ENCODE data around the gene EIF6. TPM values are rescaled to one million over a fixed set of nuclear protein-coding genes. Genes with fewer than 3 reads are reported as not detected.

EIF6 gene
- total and polyA plus RNA-seq, 4 donors, result 60.8 to 160 (median 106) TPM

- Histone ChIP-seq H3K9ac (ENCODE audit: low read depth in 1 of 2, low read length in 2 of 2) (no peak overlapping the region), H3K9me3 (ENCODE audit: control insufficient read depth in 4 of 4, low read length in 3 of 4) (no peaks in the 10 kb centered on the region), H3K27ac (ENCODE audit: low read depth in 1 of 2, low read length in 2 of 2) (no peak overlapping the region), H3K27me3 (ENCODE audit: control insufficient read depth in 4 of 4, insufficient read depth in 4 of 4, low read length in 3 of 4) (no peaks in the 10 kb centered on the region), H3K4me3 (ENCODE audit: low read depth in 1 of 3, low read length in 3 of 3) (no peak overlapping the region), H3K4me1 (ENCODE audit: control insufficient read depth in 4 of 4, insufficient read depth in 4 of 4, low read length in 3 of 4) (no peaks in the 10 kb centered on the region), H3K36me3 (ENCODE audit: control insufficient read depth in 4 of 4, insufficient read depth in 3 of 4, low read depth in 1 of 4, low read length in 3 of 4) (no peaks in the 10 kb centered on the region)
- WGBS, result 85% methylated on average over 8 of the region's 8 CpGs
- no peak for DNase-seq (ENCODE audit: low spot score)
- TF ChIP-seq EGR1 (IDR thresholded peaks at IDR 0.05; ENCODE audit: low read depth in 2 of 2) (no peak), TAF1 (conservative IDR thresholded peaks at IDR 0.05) (no peak)
Observed at GRCh38 chr20:35295058-35295457, 10.5 kb upstream of the EIF6 start.

DNA sequence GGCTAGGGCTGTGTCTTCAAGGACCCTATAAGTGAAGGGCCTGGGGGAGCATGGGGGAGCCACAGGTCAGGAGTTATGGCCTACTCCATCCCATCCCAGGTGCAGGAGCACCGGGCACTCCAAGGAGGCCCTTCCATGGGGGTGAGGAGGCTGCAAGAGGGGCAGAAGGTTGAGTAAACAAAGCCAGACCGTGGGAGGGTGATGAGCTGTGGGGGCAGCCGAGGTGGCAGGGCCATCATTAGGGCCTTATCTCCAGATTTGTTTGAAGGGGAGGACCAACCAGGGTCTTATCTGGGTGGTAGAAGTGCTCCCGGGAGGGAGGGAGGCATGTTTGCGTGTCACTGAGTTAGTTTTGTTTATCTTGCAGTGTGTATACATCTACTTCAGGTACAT lies 9.7 kb upstream of the EIF6 start:
- H3K36me3 ChIP-seq (ENCODE audit: control insufficient read depth in 4 of 4, insufficient read depth in 3 of 4, low read depth in 1 of 4, low read length in 3 of 4), result no peaks in the 10 kb centered on the region
- H3K4me1 ChIP-seq (ENCODE audit: control insufficient read depth in 4 of 4, insufficient read depth in 4 of 4, low read length in 3 of 4), result no peaks in the 10 kb centered on the region
- H3K4me3 ChIP-seq (ENCODE audit: low read depth in 1 of 3, low read length in 3 of 3), result no peak overlapping the region
- no peaks in the 10 kb centered on the region for H3K27me3 ChIP-seq (ENCODE audit: control insufficient read depth in 4 of 4, insufficient read depth in 4 of 4, low read length in 3 of 4)
- 65% methylated on average over 5 of the region's 5 CpGs for WGBS
- no peak for TF ChIP-seq HNF4G (IDR thresholded peaks at IDR 0.05)
- TF ChIP-seq FOXA1 (IDR thresholded peaks at IDR 0.05), result no peak
- TF ChIP-seq HNF4A (conservative IDR thresholded peaks at IDR 0.05), result no peak
- TF ChIP-seq, protein P1, sequence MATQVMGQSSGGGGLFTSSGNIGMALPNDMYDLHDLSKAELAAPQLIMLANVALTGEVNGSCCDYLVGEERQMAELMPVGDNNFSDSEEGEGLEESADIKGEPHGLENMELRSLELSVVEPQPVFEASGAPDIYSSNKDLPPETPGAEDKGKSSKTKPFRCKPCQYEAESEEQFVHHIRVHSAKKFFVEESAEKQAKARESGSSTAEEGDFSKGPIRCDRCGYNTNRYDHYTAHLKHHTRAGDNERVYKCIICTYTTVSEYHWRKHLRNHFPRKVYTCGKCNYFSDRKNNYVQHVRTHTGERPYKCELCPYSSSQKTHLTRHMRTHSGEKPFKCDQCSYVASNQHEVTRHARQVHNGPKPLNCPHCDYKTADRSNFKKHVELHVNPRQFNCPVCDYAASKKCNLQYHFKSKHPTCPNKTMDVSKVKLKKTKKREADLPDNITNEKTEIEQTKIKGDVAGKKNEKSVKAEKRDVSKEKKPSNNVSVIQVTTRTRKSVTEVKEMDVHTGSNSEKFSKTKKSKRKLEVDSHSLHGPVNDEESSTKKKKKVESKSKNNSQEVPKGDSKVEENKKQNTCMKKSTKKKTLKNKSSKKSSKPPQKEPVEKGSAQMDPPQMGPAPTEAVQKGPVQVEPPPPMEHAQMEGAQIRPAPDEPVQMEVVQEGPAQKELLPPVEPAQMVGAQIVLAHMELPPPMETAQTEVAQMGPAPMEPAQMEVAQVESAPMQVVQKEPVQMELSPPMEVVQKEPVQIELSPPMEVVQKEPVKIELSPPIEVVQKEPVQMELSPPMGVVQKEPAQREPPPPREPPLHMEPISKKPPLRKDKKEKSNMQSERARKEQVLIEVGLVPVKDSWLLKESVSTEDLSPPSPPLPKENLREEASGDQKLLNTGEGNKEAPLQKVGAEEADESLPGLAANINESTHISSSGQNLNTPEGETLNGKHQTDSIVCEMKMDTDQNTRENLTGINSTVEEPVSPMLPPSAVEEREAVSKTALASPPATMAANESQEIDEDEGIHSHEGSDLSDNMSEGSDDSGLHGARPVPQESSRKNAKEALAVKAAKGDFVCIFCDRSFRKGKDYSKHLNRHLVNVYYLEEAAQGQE (IDR thresholded peaks at IDR 0.05), result no peak
- DNase-seq (ENCODE audit: low spot score), result no peak
- no peaks in the 10 kb centered on the region for H3K9me3 ChIP-seq (ENCODE audit: control insufficient read depth in 4 of 4, low read length in 3 of 4)
- H3K9ac ChIP-seq (ENCODE audit: low read depth in 1 of 2, low read length in 2 of 2), result no peak overlapping the region
- no peak overlapping the region for H3K27ac ChIP-seq (ENCODE audit: low read depth in 1 of 2, low read length in 2 of 2)

DNA sequence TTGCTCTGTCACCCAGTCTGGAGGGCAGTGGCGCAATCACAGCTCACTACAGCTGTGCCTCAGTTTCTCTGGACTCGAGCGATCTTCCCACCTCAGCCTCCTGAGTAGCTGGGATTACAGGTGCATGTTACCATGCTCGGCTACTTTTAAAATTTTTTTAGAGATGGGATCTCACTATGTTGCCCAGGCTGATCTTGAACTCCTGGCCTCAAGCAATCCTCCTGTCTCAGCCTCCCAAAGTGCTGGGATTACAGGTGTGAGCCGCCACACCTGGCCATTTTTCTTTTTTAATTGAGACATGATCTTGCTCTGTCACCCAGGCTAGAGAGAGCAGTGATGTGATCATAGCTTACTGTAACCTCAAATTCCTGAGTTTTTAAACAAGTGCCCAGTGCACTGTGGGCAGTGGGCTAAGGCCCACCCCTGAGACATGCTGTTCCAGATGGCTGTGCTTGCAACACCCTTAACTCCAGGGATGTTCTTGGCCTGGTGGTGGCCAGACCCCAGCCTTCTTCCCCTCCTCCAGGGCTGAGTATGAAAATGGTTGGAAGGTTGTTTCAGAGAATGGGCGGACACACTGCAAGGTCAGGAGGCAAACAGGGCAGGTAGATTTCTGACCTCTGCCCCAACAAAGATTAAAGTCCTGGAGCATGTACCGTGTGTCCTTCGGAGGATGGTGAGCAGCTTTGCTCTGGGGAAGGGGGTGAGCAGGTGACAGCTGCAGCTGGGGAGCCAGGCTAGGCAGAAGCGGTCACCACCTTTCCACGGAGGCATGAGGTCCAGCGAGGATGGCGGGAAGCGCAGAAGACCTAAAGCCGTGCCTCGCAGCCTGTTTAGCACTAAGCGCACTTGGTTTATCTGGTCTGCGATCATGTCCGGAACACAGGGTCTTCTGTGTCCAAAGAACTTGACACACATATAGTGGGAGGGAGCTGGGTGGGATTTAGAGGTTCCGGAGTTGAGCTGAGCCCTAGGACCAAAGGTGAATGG lies 9.0 kb upstream of the EIF6 start:
- 84% methylated on average over 19 of the region's 19 CpGs for WGBS
- DNase-seq (ENCODE audit: low spot score), result no peak
- H3K4me1 ChIP-seq (ENCODE audit: control insufficient read depth in 4 of 4, insufficient read depth in 4 of 4, low read length in 3 of 4), result no peaks in the 10 kb centered on the region

More for the DNA sequence above, 9.0 kb upstream of the EIF6 start:
- H3K4me3 ChIP-seq (ENCODE audit: low read depth in 1 of 3, low read length in 3 of 3), result no peak overlapping the region
- no peaks in the 10 kb centered on the region for H3K36me3 ChIP-seq (ENCODE audit: control insufficient read depth in 4 of 4, insufficient read depth in 3 of 4, low read depth in 1 of 4, low read length in 3 of 4)
- TF ChIP-seq NR2F2 (IDR thresholded peaks at IDR 0.05) (no peak), HNF4A (conservative IDR thresholded peaks at IDR 0.05) (peak in 1 of 2 donors; percentile 44)
- TF ChIP-seq, protein P2, sequence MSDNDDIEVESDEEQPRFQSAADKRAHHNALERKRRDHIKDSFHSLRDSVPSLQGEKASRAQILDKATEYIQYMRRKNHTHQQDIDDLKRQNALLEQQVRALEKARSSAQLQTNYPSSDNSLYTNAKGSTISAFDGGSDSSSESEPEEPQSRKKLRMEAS (IDR thresholded peaks at IDR 0.05), result no peak
- H3K9me3 ChIP-seq (ENCODE audit: control insufficient read depth in 4 of 4, low read length in 3 of 4), result no peaks in the 10 kb centered on the region
- no peak overlapping the region for H3K9ac ChIP-seq (ENCODE audit: low read depth in 1 of 2, low read length in 2 of 2)
- no peak overlapping the region for H3K27ac ChIP-seq (ENCODE audit: low read depth in 1 of 2, low read length in 2 of 2)
- no peaks in the 10 kb centered on the region for H3K27me3 ChIP-seq (ENCODE audit: control insufficient read depth in 4 of 4, insufficient read depth in 4 of 4, low read length in 3 of 4)

Measured in liver (tissue), 9 donors.